ENCODE results near the gene EGFL7.

Gene EGFL7

DNA sequence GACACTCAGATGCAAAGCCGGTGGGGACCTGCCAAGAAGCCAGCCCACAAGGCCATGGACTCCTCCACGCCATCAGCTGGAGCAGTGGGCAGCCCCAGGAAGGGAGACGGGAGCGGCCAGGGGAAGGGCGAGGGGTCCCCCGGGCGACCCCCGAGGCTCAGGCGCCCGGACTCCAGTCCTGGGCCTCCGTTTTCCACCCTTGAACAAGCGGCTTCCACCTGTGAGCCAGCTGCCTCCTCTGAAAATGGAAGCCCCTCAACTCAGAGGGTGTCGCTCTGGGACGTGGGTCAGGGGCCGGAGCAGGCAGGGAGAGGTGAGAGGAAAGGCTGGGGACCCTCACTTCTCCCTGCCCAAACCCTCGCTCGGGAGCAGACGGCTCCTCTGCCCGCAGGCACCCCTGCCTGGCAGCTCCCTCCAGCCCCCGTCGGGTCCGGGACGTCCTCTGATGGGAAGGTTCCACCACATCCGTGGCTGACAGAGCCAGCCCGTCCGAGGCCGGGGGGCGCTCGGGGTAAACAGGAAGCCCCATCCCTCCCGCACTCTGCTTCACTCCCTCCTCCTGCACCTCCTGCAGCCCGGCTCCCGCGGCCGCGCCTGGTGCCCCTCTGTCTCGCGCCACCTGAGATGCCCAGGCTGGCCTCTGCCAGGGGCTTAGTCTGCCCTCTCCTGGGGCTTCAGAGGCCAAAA is 3.7 kb upstream of the EGFL7 start:
- Histone ChIP-seq H3K27me3 (ENCODE audit: low read depth, low read length) (peaks cover 8% of the 10 kb centered on the region), H3K27ac (ENCODE audit: low read length) (no peak overlapping the region), H3K4me3 (ENCODE audit: low read depth in 1 of 2, low read length in 2 of 2) (no peak overlapping the region)

DNA sequence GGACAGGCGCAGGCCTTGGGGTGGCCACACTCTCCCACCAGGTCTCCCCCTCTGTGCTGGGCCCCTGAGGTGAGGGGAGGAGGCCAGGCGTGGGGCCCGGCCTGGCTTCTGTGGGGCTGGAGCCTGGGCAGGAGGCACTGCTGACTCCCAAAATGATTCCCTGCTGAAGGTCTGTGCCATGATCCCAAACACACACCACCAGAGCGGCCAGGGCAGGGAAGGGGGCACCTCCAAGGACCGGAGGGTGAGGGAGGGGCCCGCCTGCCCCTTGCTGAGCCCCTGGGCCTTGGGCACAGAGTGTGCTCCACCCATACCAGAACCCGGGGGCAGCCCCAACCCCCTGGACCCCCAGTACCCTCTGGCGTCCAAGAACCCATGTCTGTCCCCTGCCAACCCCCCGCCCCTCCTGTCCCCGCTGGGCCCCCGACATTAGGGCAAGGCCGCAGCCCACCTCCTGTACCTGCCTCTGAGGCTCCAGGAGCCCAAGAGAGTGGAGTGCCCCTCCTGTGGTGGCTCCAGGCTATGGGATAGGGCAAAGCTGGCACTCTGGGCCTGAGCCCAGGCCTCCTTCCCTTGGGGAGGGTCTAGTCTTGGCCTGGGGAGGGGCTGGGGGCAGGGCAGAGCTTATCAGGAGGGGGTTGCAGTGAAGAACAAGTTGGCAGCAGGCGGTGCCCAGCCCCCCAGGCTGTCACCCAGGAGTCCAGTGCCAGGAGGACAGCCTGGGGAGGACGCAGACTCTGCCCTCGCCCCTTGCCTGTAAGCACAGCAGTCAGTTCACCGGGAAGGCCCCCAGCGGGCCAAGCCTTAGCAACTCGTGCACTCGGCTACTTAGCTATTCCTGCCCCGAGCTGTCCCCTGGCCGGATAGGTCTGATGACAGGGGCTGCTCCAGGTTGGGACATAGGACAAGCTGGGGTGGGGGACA is 2.6 kb upstream of the EGFL7 start:
- Histone ChIP-seq H3K27ac (ENCODE audit: low read length) (no peak overlapping the region), H3K4me3 (ENCODE audit: low read depth in 1 of 2, low read length in 2 of 2) (peak overlapping the region in 1 of 2 donors; percentile 24), H3K27me3 (ENCODE audit: low read depth, low read length) (peaks cover 15% of the 10 kb centered on the region)

More for the DNA sequence above, 3.7 kb upstream of the EGFL7 start:
- peaks cover 0 to 4% of the 10 kb centered on the region in 2 donors for H3K4me1 ChIP-seq (ENCODE audit: control insufficient read depth in 1 of 2, insufficient read depth in 2 of 2, low read length in 2 of 2)
- H3K9me3 ChIP-seq (ENCODE audit: control insufficient read depth in 1 of 2, low read length in 2 of 2) = no peaks in the 10 kb centered on the region
- H3K36me3 ChIP-seq (ENCODE audit: control insufficient read depth in 1 of 2, insufficient read depth in 2 of 2, low read length in 2 of 2) = no peaks in the 10 kb centered on the region

DNA sequence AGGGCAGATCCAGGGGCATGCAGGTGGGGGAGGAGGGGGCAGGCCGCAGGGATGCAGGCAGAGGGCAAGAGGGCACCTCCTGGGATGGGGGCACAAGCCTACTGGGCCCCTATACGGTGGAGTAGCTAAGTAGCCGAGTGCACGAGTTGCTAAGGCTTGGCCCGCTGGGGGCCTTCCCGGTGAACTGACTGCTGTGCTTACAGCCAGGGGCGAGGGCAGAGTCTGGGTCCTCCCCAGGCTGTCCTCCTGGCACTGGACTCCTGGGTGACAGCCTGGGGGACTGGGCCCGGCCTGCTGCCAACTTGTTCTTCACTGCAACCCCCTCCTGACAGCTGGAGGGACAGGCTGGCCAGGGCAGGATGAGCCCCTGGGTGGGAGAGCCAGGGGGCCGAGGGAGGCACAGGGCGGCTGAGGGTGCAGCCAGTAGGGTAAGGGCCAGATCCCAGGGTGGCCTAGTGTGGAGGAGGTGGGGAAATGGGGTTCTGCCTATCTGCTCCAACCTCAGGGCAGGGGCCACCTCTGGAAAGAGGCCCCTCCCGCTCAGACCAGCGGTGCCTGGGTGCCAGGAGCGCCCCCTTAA is 1.7 kb upstream of the EGFL7 start:
- peaks cover 0 to 6% of the 10 kb centered on the region in 2 donors for H3K4me1 ChIP-seq (ENCODE audit: control insufficient read depth in 1 of 2, insufficient read depth in 2 of 2, low read length in 2 of 2)
- no peak overlapping the region for H3K27ac ChIP-seq (ENCODE audit: low read length)
- H3K9me3 ChIP-seq (ENCODE audit: control insufficient read depth in 1 of 2, low read length in 2 of 2) = no peaks in the 10 kb centered on the region
- peaks cover 15% of the 10 kb centered on the region for H3K27me3 ChIP-seq (ENCODE audit: low read depth, low read length)
- no peak overlapping the region for H3K4me3 ChIP-seq (ENCODE audit: low read depth in 1 of 2, low read length in 2 of 2)
- no peaks in the 10 kb centered on the region for H3K36me3 ChIP-seq (ENCODE audit: control insufficient read depth in 1 of 2, insufficient read depth in 2 of 2, low read length in 2 of 2)

More for the DNA sequence above, 2.6 kb upstream of the EGFL7 start:
- Histone ChIP-seq H3K4me1 (ENCODE audit: control insufficient read depth in 1 of 2, insufficient read depth in 2 of 2, low read length in 2 of 2) (peaks cover 0 to 5% of the 10 kb centered on the region in 2 donors), H3K36me3 (ENCODE audit: control insufficient read depth in 1 of 2, insufficient read depth in 2 of 2, low read length in 2 of 2) (no peaks in the 10 kb centered on the region), H3K9me3 (ENCODE audit: control insufficient read depth in 1 of 2, low read length in 2 of 2) (no peaks in the 10 kb centered on the region)

DNA sequence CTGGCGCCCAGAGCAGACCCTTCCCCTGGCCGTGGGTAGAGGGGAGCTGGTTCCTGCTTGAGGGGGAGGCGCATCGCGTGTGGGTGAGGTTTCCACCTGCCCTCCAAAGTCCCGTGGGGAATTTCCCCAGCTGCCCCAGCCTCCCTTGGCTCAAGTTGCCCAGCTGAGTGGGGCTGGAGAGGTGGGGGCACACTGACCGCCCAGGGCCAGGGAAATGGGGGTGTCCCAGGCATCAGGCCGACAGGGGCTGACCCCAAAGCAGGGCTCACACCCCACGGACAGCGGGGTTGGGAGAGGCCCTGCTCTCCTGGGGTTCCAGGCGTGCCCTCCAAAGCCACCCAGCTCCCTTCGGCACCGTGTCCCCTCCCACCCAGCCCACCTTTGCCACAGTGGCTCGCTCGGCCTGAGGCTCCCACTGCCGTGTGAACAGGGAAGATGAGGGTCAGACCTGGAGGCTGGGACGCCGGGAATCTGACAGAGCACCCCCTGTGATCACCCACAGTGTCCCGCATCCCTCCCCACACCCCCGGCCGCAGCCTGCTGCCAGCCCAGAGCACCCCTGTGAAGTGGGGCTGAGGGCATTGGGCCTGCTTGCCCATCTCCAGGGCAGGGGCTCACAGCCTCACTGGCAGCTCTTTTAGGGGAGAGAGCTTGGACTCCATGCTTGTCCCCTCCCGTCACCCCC is 933 bp upstream of the EGFL7 start:
- Histone ChIP-seq H3K27ac (ENCODE audit: low read length) (no peak overlapping the region), H3K27me3 (ENCODE audit: low read depth, low read length) (peaks cover 15% of the 10 kb centered on the region), H3K4me1 (ENCODE audit: control insufficient read depth in 1 of 2, insufficient read depth in 2 of 2, low read length in 2 of 2) (peaks cover 0 to 11% of the 10 kb centered on the region in 2 donors), H3K9me3 (ENCODE audit: control insufficient read depth in 1 of 2, low read length in 2 of 2) (no peaks in the 10 kb centered on the region), H3K36me3 (ENCODE audit: control insufficient read depth in 1 of 2, insufficient read depth in 2 of 2, low read length in 2 of 2) (no peaks in the 10 kb centered on the region), H3K4me3 (ENCODE audit: low read depth in 1 of 2, low read length in 2 of 2) (no peak overlapping the region)

DNA sequence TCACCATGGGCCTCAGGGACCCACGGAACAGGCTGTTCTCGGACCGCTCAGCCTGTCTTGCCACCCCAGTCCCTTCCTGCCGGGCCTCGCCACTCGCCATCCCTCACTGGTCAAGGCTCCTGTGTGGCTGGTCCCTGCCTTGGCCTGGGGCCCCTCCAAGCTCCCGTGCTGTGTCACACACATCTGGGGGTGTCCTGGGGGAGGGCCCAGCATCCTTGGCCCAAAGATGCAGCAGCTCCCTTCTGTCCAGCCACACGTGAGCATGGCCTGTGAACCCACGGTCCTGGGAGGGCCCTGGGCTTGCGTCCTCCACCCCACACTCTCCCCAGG is 425 bp upstream of the EGFL7 start:
- H3K4me1 ChIP-seq (ENCODE audit: control insufficient read depth in 1 of 2, insufficient read depth in 2 of 2, low read length in 2 of 2) = peaks cover 0 to 11% of the 10 kb centered on the region in 2 donors
- no peak overlapping the region for H3K27ac ChIP-seq (ENCODE audit: low read length)
- no peaks in the 10 kb centered on the region for H3K36me3 ChIP-seq (ENCODE audit: control insufficient read depth in 1 of 2, insufficient read depth in 2 of 2, low read length in 2 of 2)
- H3K27me3 ChIP-seq (ENCODE audit: low read depth, low read length) = peaks cover 19% of the 10 kb centered on the region
- no peaks in the 10 kb centered on the region for H3K9me3 ChIP-seq (ENCODE audit: control insufficient read depth in 1 of 2, low read length in 2 of 2)
- H3K4me3 ChIP-seq (ENCODE audit: low read depth in 1 of 2, low read length in 2 of 2) = no peak overlapping the region

DNA sequence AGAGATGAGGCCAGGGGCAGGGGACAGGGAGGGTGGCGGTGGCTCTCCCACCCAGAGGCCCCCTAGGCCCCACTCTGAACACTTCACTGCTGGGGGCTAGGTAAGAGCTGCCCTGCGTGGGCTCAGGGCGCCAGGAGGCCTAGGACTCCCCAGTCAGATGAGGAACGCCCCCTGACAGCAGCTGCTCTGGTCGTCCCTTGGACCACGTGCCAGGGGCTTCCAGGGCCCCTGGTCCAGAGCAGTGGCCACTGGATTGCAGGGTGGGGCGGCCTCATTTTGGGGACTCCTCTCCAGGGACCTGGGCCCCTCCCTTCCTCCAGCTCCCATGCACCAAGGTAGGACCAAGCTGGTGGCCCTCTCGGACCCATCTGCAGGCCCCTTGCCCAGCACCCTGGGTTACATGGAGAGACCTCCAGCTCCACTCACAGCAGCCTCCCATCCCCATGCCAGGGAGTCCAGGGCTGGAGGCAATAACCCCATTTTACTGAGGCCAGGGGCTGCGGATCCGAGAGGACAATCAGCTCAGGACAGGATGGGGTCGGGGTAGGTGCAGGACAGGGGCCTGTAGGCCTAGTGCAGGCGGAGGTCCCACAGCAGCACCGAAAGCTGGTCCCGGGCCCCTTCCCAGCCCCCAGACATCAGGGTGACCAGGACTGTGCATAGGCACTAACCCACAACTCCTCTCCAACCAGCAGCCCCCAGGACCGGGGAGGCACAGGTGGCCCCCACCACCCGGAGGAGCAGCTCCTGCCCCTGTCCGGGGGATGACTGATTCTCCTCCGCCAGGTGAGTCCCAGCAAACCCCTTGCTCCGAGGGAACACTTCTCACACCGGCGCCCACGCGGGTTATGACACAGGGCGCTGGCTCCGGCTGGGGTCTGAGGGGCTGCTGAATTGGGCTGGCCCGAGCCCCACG is 1.5 kb downstream of the EGFL7 start:
- Histone ChIP-seq H3K27ac (ENCODE audit: low read length) (no peak overlapping the region), H3K36me3 (ENCODE audit: control insufficient read depth in 1 of 2, insufficient read depth in 2 of 2, low read length in 2 of 2) (no peaks in the 10 kb centered on the region), H3K4me1 (ENCODE audit: control insufficient read depth in 1 of 2, insufficient read depth in 2 of 2, low read length in 2 of 2) (peaks cover 0 to 14% of the 10 kb centered on the region in 2 donors), H3K4me3 (ENCODE audit: low read depth in 1 of 2, low read length in 2 of 2) (peak overlapping the region; percentile 30 to 61), H3K27me3 (ENCODE audit: low read depth, low read length) (peaks cover 14% of the 10 kb centered on the region), H3K9me3 (ENCODE audit: control insufficient read depth in 1 of 2, low read length in 2 of 2) (no peaks in the 10 kb centered on the region)

DNA sequence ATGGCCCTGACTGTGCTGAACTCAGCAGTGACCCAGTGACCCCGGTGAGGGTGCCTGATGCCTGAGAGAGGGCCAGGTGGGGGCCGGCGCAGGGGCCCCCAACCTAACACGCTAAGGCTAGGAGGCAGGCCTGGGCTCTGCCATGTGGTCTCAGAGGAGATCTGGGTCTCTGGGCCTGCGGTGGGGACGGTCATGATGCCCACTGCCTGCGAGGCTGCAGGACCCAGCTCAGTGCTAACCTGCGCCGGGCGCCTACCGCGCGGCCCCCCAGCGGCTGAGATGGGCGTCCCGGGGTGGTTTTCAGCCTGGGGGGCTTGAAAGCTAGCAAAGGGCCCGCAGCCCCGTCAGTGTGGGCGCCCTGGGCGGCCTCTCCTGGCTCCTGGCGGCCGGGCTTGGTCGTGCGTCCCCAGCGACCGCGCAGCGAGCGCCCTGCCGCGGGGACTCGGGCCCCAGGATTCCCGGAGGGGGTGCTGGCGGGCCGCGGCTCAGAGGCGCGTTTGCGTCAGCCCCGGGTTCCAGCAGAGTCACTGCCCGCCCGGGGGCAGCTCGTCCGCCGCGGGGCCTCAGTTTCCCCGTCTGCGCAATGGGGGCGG is 2.5 kb downstream of the EGFL7 start:
- no peaks in the 10 kb centered on the region for H3K36me3 ChIP-seq (ENCODE audit: control insufficient read depth in 1 of 2, insufficient read depth in 2 of 2, low read length in 2 of 2)
- H3K27me3 ChIP-seq (ENCODE audit: low read depth, low read length) = peaks cover 21% of the 10 kb centered on the region
- H3K27ac ChIP-seq (ENCODE audit: low read length) = no peak overlapping the region
- H3K9me3 ChIP-seq (ENCODE audit: control insufficient read depth in 1 of 2, low read length in 2 of 2) = no peaks in the 10 kb centered on the region
- peak overlapping the region; percentile 30 to 61 for H3K4me3 ChIP-seq (ENCODE audit: low read depth in 1 of 2, low read length in 2 of 2)
- H3K4me1 ChIP-seq (ENCODE audit: control insufficient read depth in 1 of 2, insufficient read depth in 2 of 2, low read length in 2 of 2) = peaks cover 0 to 14% of the 10 kb centered on the region in 2 donors

DNA sequence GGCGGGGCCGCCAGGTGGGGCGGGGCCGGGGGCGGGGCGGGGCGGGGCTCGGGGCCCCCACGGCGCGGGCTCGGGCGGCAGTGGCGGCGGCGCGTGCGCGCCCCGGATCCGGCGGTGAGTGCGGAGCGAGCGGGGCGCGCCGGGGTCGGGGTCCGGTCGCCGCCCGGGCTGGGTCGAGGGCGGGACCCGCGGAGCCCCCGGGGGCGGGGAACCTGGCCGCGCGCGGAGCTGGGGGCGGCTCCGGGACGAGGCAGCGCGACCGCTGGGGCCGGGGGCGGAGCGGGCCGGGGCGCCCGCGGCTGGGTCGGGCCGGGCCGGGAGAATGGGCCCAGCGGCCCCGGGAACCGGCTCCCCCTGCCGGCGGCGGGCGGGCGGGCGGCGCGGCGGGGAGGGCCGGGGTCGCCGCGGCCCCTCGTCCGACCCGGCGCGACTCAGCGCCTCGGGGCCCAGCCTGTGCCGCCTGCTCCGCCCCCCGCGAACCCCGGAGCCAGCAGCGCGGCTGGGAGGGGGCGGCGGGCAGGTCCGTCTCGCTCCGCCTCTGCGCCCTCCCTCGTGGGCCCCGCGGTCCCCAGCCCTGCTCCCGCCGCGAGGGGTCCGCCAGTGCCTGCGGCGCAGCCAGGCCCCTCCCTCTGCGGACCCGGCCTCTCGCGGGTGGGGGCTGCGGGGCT is 3.1 kb downstream of the EGFL7 start:
- Histone ChIP-seq H3K4me3 (ENCODE audit: low read depth in 1 of 2, low read length in 2 of 2) (peak overlapping the region in 1 of 2 donors; percentile 61), H3K36me3 (ENCODE audit: control insufficient read depth in 1 of 2, insufficient read depth in 2 of 2, low read length in 2 of 2) (no peaks in the 10 kb centered on the region), H3K9me3 (ENCODE audit: control insufficient read depth in 1 of 2, low read length in 2 of 2) (no peaks in the 10 kb centered on the region), H3K27ac (ENCODE audit: low read length) (no peak overlapping the region), H3K27me3 (ENCODE audit: low read depth, low read length) (peaks cover 26% of the 10 kb centered on the region), H3K4me1 (ENCODE audit: control insufficient read depth in 1 of 2, insufficient read depth in 2 of 2, low read length in 2 of 2) (peaks cover 0 to 15% of the 10 kb centered on the region in 2 donors)

DNA sequence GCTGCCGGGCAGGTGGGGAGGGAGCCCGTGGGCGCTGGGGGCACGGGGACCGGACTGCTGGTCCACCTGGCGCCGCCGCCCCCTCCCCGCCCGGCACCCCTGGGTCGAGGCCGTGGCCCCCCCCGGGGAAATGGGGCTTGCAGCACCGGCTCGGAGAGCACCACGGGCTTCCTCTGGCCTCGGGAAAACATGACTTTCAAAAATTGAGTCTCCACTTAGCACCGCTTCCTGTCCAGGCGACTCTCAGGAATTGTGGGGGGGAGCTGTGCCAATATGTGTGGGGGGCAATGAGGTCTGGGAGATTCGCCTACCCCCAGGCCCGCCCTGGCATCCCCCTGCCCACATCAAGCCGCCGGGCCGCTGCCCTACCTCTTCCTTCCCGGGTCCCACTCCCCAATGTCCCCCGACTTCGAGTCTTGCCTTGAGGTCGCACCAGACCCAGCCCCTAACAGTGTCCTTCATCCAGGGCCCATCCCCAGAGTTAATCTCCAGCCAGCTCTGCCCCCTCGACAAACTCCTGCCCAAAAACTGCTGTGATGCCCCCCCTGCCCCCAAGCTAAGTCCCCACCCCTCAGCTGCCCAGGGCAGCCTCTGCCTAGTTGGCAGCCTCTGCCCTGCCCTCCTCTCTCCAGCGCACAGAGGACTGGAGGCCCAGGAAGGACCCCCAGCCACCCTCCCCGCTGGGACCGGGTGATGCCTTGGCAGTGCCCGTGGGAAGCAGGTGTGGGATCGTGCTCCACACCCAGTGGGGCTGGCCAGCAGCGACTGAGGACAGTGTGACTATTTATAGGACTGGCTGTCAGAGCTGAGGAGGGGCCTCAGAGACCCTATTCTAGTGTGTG is 3.9 kb downstream of the EGFL7 start:
- Histone ChIP-seq H3K27ac (ENCODE audit: low read length) (no peak overlapping the region), H3K9me3 (ENCODE audit: control insufficient read depth in 1 of 2, low read length in 2 of 2) (no peaks in the 10 kb centered on the region), H3K36me3 (ENCODE audit: control insufficient read depth in 1 of 2, insufficient read depth in 2 of 2, low read length in 2 of 2) (no peaks in the 10 kb centered on the region), H3K4me1 (ENCODE audit: control insufficient read depth in 1 of 2, insufficient read depth in 2 of 2, low read length in 2 of 2) (peaks cover 0 to 23% of the 10 kb centered on the region in 2 donors), H3K27me3 (ENCODE audit: low read depth, low read length) (peaks cover 26% of the 10 kb centered on the region), H3K4me3 (ENCODE audit: low read depth in 1 of 2, low read length in 2 of 2) (peak overlapping the region; percentile 16 to 50)
